Fibroblast of mammary gland (primary cell): ENCODE measurements around the gene ACTR6.
"Not testable (repeated sequence)": the region's sequence is repeated elsewhere in the genome, so short reads cannot be mapped to it uniquely, and the experiment has no call there.

Experiments
- DNase-seq: peaks from one replicate; pipeline ENCODE4 v3.0.0-alpha.2; 2010; ENCODE audit warnings: low read depth
- H3K4me3 ChIP-seq: 2 replicates; pipeline ENCODE4 v1.5.1; 2011; ENCODE audit warnings: low read depth, mild to moderate bottlenecking, low read length, moderate library complexity; ENCODE audit not compliant: control insufficient read depth
- CTCF ChIP-seq: conservative IDR thresholded peaks from 2 replicates; pipeline ENCODE4 v1.5.1; 2011; ENCODE audit warnings: low read depth, low read length, inconsistent platforms; ENCODE audit not compliant: control insufficient read depth, insufficient read depth

Gene ACTR6

GRCh38 chr12:100216337-100216736 lies 15.7 kb downstream of the ACTR6 start:
- no peak for DNase-seq
- H3K4me3 ChIP-seq, result no peak overlapping the region
- TF ChIP-seq CTCF, result no peak

GRCh38 chr12:100219328-100220109 lies 18.9 kb downstream of the ACTR6 start:
- no peak overlapping the region for H3K4me3 ChIP-seq
- no peak for DNase-seq
- no peak for TF ChIP-seq CTCF

DNA sequence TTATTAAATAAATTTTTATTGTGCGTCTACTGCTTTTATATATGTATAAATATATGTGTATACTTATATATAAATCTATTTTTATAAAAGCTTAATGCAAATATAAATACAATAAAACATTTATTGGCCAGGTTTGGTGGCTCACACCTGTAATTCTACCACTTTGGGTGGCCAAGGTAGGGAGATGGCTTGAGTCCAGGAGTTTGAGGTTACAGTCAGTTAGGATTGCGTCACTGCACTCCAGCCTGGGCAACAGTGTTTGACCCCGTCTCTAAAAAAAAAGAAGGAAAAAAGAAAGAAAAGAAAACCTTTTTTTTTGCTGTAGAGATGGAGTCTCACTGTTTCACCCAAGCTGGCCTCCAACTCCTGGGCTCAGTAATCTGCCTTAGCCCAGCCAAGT lies 20.9 kb downstream of the ACTR6 start:
- DNase-seq, result no peak
- no peak overlapping the region for H3K4me3 ChIP-seq
- TF ChIP-seq CTCF, result no peak

- H3K4me3 ChIP-seq, DNase-seq: not testable (repeated sequence)
Observed at GRCh38 chr12:100222173-100222572, 21.6 kb downstream of the ACTR6 start.

DNA sequence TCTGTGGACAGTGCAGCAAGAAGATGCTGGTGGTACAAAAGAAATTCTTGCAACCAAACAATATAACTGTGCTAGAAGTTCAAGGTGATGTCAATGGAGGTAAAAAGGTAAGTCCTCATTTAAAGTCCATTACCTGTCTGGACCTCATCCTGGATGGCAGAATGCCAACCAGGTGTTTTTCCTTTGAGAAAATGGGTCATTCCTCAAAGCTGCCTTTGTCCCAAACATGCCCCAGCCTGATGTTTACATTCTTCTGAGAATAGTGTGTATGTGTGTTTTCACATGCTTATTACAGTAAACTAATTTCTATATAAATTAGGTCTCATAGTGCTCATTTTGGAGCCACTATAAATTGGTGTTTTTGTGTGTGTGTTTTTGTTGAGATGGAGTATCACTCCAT lies 24.9 kb downstream of the ACTR6 start:
- TF ChIP-seq CTCF, result no peak
- no peak overlapping the region for H3K4me3 ChIP-seq
- DNase-seq, result no peak

- DNase-seq, result peak; percentile 30
- TF ChIP-seq CTCF, result peak; percentile 19
- H3K4me3 ChIP-seq, result no peak overlapping the region
Observed at GRCh38 chr12:100229036-100229635, 28.5 kb downstream of the ACTR6 start.

- TF ChIP-seq CTCF, result no peak
- H3K4me3 ChIP-seq, result no peak overlapping the region
- DNase-seq, result no peak
Observed at GRCh38 chr12:100229876-100230275, 29.3 kb downstream of the ACTR6 start.

- not testable (repeated sequence) for H3K4me3 ChIP-seq
- peak; percentile 4 for DNase-seq
Observed at GRCh38 chr12:100231873-100232272, 31.3 kb downstream of the ACTR6 start.
